Activated CD4-positive, CD25-positive, alpha-beta regulatory T cell treated with anti-CD3 and anti-CD28 coated beads, Interleukin-2, amount 50 U/mL, for 24 hours (primary cell): ENCODE results near the gene DIAPH3.

Experiments
- ATAC-seq, 2 donors: fragments of 150-1000 bp; cut with Tn5 transposase; one replicate each; pipeline ENCODE4 v1.10.0; 2021; ENCODE audit warnings: mild to moderate bottlenecking in 1 of 2, moderate library complexity in 1 of 2

Gene DIAPH3

DNA sequence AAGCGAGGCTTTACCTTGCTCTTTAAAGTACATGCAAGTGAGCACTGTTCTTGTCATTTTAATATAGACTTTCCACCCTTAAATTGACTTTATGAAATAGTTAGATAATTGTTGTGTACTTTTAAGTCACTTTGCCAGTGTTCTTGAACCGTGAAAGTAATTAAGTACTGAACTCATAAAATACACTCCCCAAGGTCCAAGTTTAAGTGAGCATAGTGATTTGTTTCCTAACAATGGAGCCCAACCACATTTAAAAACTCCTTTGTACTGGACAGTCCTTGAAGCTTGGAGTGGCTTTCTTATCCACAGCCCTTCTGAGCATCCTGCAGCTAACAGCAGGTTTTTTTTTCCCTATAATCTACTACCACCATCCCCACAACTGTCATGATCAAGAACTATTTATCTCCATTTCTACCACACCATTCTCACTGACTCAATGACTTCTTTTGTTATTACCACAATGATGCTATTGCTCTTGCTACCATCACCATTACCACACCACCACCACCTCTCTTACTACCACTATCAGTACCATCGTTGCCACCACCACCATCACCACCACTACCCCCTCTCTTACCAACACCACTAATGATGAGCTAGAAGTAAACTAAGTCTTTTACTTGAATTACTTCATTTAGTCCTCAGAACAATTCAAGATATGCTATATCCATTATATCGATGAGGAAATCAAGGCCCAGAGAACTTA is 452.6 kb downstream of the DIAPH3 start:
- peak in 1 of 2 donors; percentile 7 for ATAC-seq

GRCh38 chr13:59710416-59710815 is 453.3 kb downstream of the DIAPH3 start:
- ATAC-seq = no peak

GRCh38 chr13:59706101-59706976 is 457.4 kb downstream of the DIAPH3 start:
- ATAC-seq = no peak

- ATAC-seq = no peak
Measured at GRCh38 chr13:59702269-59702668, 461.5 kb downstream of the DIAPH3 start.

GRCh38 chr13:59701261-59701660 is 462.5 kb downstream of the DIAPH3 start:
- no peak for ATAC-seq

GRCh38 chr13:59700281-59700680 is 463.4 kb downstream of the DIAPH3 start:
- no peak for ATAC-seq

DNA sequence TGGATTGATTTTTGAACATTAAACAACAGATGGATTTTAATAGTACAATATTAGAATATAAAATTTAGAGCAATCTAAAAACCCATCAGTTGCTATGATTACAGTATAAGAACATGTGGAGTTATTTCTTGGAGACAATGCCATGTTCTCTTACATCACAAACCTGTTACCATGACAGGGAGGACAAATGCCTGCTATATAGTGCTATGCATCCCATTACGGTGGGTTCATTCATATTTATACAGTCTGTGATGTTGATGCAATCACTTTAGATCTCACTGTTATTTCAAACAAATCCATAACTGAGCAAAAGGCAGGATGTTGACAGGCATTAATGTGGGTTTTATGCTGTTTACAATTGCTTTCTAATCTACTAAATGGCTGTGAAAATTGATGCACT is 467.5 kb downstream of the DIAPH3 start:
- no peak for ATAC-seq

DNA sequence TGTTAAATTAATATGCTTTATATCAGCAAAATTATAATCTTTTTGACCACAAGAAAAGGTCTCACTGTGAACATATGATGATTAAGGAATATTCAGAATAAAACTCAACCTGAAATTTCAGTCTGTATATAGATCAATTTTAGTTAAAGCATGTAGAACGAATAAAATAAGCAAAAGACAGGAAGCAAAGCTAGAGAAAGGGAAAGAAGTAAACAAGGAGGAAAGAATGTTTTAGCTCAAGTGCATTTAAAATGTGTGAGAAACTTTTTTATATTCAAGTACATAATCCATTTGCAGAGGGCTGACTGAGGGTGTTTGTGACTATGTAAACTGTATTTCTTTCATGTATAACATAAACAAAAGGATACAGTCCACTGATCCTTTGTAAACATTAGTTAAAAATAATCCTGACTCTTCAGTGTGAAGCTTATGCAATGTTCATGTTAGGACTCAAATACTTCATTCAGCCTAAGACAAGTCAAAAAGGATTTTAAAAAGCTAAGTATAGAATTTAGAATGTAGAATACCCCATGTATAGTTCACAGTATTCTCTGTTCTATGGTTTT is 472.1 kb downstream of the DIAPH3 start:
- ATAC-seq = no peak

DNA sequence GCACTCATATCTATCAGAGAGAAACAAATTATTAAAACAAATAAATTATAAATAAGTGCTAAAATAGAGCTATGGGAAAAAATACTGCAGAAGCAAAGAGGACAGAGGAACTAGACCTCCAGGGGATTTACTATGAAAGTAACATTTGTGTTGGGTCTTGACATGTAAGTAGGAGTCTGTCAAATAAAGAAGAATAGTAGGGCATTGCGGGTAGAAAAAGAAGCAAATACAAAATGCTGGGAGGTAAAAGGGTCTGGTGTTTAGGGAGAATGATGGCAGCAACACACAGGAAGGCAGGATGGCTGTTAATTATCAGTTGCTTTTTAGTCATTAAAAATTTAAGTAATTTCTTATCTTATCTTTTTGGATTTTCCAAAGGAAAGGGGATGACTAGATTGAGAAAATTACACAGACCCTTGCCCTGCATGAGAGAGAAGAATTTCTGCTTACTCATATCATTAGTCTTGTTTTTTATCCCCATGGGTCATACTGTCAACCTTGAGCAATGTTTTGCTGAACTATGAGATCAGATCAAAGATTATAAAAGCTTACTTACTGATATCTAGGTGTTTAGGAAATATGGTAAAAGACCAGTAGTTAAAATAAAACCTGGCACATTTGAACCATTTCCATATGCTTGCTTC is 472.7 kb downstream of the DIAPH3 start:
- ATAC-seq = no peak

DNA sequence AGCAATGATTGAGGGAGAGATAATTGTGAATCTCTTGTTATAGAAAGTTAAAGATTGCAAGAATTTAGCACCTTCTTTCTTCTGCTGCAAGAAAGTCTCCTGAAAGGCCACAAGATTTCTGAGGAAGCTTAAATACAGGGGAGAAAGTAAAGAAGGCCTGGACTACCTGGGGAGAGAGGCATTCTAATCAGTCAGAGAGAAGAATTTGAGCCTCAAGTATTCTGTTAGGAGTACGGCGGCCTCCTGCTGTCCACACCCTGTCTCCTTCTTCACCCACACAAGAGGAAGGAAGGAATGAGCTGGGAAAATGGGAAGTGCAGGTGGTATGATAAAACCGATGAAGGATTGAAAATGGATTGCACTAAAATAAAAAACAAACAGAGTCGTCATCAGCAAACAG is 474.7 kb downstream of the DIAPH3 start:
- ATAC-seq = no peak

GRCh38 chr13:59686798-59687394 is 476.8 kb downstream of the DIAPH3 start:
- ATAC-seq = no peak

GRCh38 chr13:59684105-59684504 is 479.6 kb downstream of the DIAPH3 start:
- no peak for ATAC-seq

DNA sequence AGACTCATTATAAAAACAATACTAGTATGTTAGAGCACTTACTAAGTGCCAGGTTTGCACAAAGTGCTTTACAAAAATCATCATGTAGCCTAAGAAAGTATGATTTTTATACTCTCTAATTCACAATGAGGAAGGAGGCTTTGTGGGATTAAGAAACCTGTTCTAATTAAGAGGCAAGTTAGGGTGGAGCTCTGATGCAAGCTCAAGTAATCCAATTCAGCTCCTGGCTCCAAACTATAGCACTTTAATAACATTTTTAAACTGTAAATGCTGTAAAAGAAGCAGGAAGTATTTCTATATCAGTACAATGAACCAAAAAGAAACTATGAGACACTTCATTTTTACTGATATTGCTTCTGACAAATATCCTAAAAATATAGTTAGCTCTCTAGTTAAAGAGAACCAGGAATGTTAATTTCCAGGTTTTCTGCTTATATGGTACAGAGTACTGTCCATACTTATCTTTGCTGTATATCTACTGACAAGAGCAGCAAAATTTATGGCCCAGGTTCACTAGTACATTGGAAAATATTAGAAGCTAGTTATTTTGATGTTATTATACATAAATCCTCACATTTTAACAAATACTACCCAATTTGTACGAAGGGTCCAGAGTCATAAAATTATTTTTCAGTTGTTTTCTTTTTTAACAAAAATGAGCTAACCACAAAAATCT is 482.0 kb downstream of the DIAPH3 start:
- no peak for ATAC-seq

DNA sequence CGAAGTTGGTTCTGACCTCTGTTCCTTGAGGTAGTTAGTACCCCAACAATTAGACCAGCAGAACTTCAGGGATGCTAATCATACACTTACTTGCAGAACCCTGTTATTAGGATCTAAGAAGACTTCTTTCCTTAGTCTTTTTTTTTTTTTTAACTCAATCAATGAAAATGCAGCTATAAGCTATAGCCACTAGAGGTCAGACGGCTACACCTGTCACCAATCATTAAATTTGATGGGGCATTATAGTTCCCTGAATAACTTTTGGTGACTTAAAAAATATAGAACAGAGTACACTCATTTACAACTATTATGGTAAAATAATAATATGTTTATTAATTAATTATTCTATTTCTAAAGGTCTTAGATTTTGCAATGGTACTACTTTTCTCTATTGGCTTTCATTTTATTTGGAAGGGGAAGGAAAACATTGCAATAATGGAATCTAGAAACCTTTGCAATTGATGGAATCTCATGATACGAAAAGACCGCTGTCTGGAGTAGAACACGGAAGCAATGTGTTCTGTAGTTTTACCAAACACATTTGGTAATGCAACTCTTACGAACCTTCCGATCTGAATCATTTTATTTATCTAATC is 483.2 kb downstream of the DIAPH3 start:
- ATAC-seq = no peak

- ATAC-seq = no peak
Measured at GRCh38 chr13:59679254-59679653, 484.5 kb downstream of the DIAPH3 start.

DNA sequence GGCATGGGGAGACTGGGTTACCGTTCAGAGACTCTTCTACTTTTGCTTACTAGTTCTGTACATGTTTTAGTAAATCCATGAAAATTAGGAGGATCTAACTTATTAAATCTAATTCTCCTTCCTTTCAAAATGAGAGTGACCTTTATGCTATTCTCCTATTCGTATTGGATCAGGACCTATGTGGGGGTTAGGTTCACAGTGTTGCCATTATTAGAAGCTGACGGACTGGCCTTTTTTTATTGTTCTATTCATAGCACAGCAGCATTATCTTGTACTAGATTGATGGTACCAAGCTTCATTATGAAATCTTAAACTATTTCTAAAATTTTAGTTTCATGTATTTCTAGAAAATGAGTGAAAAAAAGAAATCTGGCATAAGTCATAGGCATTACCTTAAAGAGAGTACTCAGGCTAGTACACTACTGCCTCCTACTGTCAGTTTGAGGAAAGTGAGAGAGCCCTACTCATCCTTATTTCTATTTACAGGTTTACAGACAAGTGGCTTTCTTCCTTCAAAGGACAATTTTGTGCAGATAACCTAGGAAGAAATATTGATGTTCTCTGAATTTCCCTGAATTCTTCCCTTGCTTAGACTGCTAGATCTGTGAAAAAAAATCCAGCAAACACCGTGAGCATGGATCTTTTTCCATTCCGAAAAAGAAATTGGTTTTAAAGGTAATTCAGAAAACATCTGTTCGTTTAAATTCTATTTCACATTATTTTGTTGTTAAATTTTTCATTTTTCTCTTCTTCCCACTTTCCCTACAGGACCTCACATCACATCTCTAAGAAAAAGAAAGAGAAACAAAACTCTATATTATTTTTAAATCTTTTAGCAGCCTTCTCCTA is 485.5 kb downstream of the DIAPH3 start:
- peak in 1 of 2 donors; percentile 60 for ATAC-seq

DNA sequence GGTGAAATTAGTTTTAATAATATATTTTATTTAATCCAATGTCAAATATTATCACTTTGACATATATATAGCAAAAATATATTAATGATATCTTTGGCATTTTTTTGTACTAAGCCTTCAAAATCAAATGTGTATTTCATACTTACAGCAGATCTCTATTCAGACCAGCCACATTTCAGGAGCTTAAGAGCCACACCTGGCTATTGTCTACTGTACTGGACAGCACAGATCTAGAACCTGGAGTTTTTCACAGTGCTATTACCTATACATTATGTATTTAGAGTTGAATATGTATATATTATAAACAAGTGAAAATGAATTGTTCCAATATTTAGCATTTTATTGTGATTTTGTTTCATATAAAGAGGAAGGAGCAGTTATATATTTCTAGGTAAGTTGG is 486.3 kb downstream of the DIAPH3 start:
- ATAC-seq = no peak

GRCh38 chr13:59674616-59675015 is 489.1 kb downstream of the DIAPH3 start:
- ATAC-seq = no peak

DNA sequence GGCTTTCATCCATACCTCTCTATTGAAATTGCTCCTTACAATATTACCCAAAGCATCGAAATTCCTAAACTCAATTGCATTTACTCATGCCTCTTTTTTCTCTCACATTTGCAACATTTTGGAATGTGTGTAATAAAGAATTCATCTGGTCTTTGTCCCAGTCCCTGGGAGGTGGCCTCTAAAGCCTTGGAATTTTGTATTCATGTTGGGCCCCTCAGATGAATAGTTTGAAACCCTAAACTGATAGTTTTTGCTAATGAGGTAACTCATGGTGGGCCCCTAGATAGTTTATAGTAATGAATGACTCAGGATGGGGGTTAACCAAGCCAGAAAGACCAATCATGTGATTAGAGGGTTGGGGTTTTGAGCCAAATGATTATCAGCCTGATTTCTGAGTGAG is 490.4 kb downstream of the DIAPH3 start:
- ATAC-seq = no peak

DNA sequence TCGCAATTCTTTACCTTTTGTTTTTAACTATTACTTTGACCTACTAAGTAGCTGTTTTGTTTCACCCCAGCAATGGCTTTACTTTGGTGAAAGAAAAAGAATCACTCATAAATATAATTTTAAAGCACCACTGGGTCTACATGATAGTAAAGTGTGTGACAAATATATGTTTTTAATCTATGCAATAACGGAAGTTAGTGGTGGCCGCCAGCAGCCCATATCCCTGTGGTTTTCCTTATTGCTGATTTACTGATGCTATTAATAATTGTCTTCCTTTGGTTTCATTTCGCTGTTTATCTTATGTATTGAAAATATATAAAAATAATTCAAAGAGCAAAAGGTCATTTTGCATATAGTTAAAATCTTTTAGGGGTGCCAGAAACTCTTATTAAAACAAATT is 491.3 kb downstream of the DIAPH3 start:
- no peak for ATAC-seq

DNA sequence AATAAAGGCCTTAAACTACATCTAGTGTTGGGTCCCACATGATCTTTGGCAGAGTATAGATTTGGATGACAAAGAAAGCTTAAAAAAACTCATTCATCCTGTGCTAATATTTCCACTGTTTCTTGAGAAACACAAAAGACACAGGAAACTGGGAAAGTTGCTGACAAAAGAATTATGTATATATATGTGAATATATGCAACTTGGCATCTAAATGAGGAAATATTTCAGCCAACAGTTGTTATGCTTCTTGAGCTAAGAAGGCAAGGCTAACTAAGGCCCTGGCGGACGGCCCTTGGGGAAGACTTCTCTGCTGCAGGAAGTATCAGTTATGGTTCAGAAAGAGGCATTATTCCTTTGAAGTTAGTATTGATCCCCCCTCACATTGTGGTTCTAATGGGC is 491.8 kb downstream of the DIAPH3 start:
- no peak for ATAC-seq
